Hepatic stellate cell (primary cell): ENCODE measurements around the gene LRRD1.
"Not testable (repeated sequence)": the region's sequence is repeated elsewhere in the genome, so short reads cannot be mapped to it uniquely, and the experiment has no call there.

Experiments used
- DNase-seq: peaks from one replicate; pipeline ENCODE4 v3.0.0; 2011; ENCODE audit warnings: low spot score

Gene LRRD1

GRCh38 chr7:92178928-92179924 is at the start of gene LRRD1:
Gene LRRD1 (minus strand): TSS chr7:92179142. CDS start chr7:92165202, 13,940 bp downstream.
- peak; percentile 77 for DNase-seq

- DNase-seq: no peak
Measured at GRCh38 chr7:92228742-92229141, 49.8 kb upstream of the LRRD1 start.

DNA sequence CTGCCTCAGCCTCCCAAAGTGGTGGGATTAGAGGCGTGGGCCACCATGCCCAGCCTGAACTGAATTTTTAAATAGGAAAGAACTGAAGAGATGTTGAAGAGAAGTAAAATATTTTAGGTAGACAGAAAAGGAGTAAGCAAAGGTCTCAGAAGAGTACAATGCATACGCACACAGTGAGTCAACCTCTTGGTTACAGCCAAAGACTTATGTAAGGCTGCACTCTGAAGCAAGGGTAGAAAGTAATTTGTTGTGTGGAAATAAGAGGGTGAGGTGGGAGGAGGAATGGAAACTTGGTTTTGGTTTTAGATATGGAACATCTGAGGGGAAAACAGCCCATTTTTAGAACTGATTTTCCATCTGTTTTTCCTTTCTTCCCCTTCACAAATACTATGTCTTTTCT is 49.2 kb upstream of the LRRD1 start:
- no peak for DNase-seq

GRCh38 chr7:92226981-92227380 is 48.0 kb upstream of the LRRD1 start:
- no peak for DNase-seq

GRCh38 chr7:92221766-92222165 is 42.8 kb upstream of the LRRD1 start:
- no peak for DNase-seq

- no peak for DNase-seq
Measured at GRCh38 chr7:92206672-92207071, 27.7 kb upstream of the LRRD1 start.

GRCh38 chr7:92205987-92206386 is 27.0 kb upstream of the LRRD1 start:
- no peak for DNase-seq

GRCh38 chr7:92200791-92201190 is 21.8 kb upstream of the LRRD1 start:
- DNase-seq: no peak

DNA sequence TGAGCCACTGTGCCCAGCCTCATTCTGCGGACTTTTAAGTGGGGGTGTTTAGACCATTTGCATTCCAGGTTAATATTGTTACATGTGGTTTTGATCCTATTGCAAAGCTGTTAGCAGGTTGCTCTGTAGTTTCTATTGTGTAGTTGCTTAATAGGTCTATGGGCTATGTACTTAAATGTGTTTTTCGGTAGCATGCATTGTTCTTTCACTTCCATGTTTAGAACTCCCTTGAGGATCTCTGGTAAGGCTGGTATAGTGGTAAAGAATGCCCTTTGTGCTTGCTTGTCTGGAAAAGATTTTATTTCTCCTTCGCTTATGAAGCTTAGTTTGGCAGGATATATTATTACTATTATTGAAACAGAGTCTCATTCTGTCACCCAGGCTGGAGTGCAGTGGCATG is 13.4 kb upstream of the LRRD1 start:
- DNase-seq: no peak

GRCh38 chr7:92189246-92189645 is 10.3 kb upstream of the LRRD1 start:
- not testable (repeated sequence) for DNase-seq

GRCh38 chr7:92184294-92184693 is 5.4 kb upstream of the LRRD1 start:
- not testable (repeated sequence) for DNase-seq

GRCh38 chr7:92177362-92177761 is 1.6 kb downstream of the LRRD1 start:
- peak; percentile 6 for DNase-seq

DNA sequence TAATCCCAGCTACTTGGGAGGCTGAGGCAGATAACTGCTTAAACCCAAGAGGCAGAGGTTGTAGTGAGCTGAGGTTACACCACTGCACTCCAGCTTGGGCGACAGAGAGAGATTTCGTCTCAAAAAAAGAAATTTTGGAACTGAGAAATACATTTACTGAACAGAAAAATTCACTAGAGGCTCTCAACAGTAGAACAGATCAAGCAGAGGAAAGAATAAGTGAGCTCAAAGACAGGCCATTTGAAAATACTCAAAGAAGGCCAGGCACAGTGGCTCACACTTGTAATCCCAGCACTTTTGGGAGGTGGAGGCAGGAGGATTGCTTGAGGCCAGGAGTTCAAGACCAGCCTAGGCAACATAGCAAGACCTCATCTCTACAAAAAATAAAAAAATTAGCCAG is 9.4 kb downstream of the LRRD1 start:
- not testable (repeated sequence) for DNase-seq

DNA sequence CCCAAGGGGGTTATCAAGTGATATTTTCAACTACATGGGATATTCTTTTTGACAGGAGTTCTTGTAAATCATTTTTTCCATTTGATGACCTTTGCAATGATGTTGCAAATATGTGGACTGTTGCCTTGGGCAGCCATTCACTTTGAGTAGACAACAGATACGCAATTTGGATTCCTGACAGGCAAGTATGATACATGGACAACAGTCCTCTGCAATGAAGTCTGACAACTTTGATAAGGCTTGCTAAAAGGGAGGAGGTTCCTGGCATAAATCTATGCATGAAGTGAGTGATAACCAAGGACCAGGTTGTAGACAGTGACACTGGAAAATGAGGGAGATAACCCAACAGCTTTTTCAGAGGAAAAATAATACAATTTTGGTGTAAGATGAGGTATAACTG is 17.7 kb downstream of the LRRD1 start:
- no peak for DNase-seq

GRCh38 chr7:92158660-92159575 is 20.0 kb downstream of the LRRD1 start:
- peak; percentile 76 for DNase-seq

DNA sequence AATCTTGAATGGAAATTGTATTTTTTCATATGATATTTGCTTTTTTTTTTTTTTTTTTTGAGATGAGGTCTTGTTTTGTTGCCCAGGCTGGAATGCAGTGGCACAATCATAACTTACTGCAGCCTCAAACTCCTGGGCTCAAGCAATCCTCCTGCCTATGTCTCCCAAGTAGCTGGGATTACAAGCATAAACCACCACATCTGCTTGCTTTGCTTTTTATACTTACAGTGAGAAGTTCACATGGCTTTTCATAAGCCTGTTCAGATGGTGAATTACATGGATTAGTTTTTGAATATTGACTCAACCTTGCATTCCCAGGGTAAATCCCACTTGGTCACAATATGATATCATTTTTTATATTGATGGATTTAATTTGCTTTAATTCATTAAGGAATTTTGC is 22.0 kb downstream of the LRRD1 start:
- no peak for DNase-seq

- no peak for DNase-seq
Measured at GRCh38 chr7:92155108-92155739, 23.7 kb downstream of the LRRD1 start.

- DNase-seq: no peak
Measured at GRCh38 chr7:92150450-92151017, 28.4 kb downstream of the LRRD1 start.

DNA sequence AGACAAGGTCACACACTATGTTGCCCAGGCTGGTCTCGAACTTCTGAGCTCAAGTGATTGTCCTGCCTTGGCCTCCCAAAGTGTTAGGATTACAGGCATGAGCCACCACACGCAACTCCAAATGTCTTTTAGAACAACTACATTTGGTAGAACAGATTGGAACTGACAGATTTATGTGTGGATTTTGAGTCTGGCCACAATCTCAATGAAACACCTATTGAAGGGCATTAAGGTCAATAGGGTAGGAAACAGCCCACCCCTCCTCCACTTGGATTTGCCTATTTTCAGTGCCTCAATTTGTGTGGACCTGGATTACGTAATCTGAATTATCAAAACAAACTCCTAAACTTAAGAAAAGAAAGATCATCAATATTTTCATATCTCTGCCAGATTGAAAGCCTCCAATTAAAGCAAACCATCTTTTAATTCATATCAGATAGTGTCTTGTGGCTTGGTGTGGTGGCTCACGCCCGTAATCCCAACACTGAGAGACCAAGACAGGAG is 29.2 kb downstream of the LRRD1 start:
- DNase-seq: no peak

DNA sequence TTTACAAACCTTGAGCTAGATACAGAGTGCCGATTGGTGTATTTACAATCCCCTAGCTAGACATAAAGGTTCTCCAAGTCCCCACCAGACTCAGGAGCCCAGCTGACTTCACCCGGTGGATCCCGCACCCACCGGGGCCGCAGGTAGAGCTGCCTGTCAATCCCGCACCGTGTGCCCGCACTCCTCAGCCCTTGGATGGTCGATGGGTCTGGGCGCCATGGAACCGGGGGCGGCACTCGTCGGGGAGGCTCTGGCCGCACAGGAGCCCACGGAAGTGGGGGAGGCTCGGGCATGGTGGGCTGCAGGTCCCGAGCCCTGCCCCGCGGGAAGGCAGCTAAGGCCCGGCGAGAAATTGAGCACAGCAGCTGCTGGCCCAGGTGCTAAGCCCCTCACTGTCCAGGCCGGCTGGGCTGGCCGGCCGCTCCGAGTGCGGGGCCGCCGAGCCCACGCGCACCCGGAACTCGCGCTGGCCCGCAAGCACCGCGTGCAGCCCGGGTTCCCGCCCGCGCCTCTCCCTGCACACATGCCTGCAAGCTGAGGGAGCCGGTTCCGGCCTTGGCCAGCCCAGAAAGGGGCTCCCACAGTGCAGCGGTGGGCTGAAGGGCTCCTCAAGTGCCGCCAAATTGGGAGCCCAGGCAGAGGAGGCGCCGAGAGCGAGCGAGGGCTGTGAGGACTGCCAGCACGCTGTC is 35.6 kb downstream of the LRRD1 start:
- not testable (repeated sequence) for DNase-seq

DNA sequence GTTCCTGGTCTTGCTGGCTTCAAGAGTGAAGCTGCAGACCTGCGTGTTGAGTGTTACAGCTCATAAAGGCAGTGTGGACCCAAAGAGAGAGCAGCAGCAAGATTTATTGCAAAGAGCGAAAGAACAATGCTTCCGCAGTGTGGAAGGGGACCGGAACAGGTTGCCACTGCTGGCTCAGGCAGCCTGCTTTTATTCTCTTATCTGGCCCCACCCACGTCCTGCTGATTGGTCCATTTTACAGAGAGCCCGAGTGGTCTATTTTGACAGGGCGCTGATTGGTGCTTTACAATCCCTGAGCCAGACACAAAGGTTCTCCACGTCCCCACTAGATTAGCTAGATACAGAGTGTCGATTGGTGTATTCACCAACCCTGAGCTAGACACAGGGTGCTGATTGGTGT is 36.2 kb downstream of the LRRD1 start:
- DNase-seq: not testable (repeated sequence)
